Measurements from ENCODE around the gene SOX3. TPM values are rescaled to one million over a fixed set of nuclear protein-coding genes. Genes with fewer than 3 reads are reported as not detected.

SOX3 gene
- total and polyA plus RNA-seq, 2 of the 13 experiments (the other 11 are each of a cell fraction or from before 2014, with no cell fraction given): not detected

- BruUV-seq (replicated peaks): no TSS peak
- Histone ChIP-seq H4K20me1 (ENCODE audit: insufficient read depth, low read length) (no peaks in the 10 kb centered on the region), H3K4me2 (ENCODE audit: low read depth, low read length) (no peak overlapping the region), H3K36me3 (replicated peaks in 1 of 2; ENCODE audit: control insufficient read depth in 1 of 2, insufficient read depth in 2 of 2, low read length in 2 of 2) (no peaks in the 10 kb centered on the region), H3K9ac (ENCODE audit: insufficient read depth, low read depth, low read length) (no peak overlapping the region), H2AFZ (ENCODE audit: low read length) (no peak overlapping the region), H3K27me3 (ENCODE audit: control insufficient read depth in 1 of 2, insufficient read depth in 2 of 2, low read length in 2 of 2) (no peaks in the 10 kb centered on the region), H3K79me2 (ENCODE audit: insufficient read depth, low read length) (no peaks in the 10 kb centered on the region), H3K4me3 (replicated peaks in 1 of 3; ENCODE audit: insufficient read depth in 1 of 3, low read depth in 2 of 3, low read length in 3 of 3) (no peak overlapping the region), H3K27ac (ENCODE audit: extremely low read length, insufficient read depth, low read length) (no peak overlapping the region), H3K9me3 (ENCODE audit: low read length) (no peaks in the 10 kb centered on the region; the same call in 1 of the 2 replicates), H3K4me1 (ENCODE audit: insufficient read depth, low read length) (no peaks in the 10 kb centered on the region)
- CTCF ChIA-PET (ENCODE audit: low intra/inter-chr PET ratio, low total read pairs): no interaction called here
- ATAC-seq: no peak
- FAIRE-seq: no peak
- TF ChIP-seq TMF1 (CRISPR knock-in tag; IDR thresholded peaks at IDR 0.05; ENCODE audit: low read depth) (no peak), ZNF746 (CRISPR knock-in tag; IDR thresholded peaks at IDR 0.05) (no peak), ZNF547 (CRISPR knock-in tag; IDR thresholded peaks at IDR 0.05) (no peak), PAX8 (CRISPR knock-in tag; IDR thresholded peaks at IDR 0.05; ENCODE audit: borderline replicate concordance) (no peak), ZNF570 (CRISPR knock-in tag; IDR thresholded peaks at IDR 0.05; ENCODE audit: borderline replicate concordance) (no peak), FOXP1 (IDR thresholded peaks at IDR 0.05) (no peak), FOXP1 (CRISPR knock-in tag; IDR thresholded peaks at IDR 0.05) (no peak), ZNF468 (CRISPR knock-in tag; IDR thresholded peaks at IDR 0.05) (no peak), ZMYM4 (CRISPR knock-in tag; IDR thresholded peaks at IDR 0.05) (no peak), DNMT3B (CRISPR knock-in tag; conservative IDR thresholded peaks at IDR 0.05) (no peak), SRF (IDR thresholded peaks at IDR 0.05; ENCODE audit: low read depth, low read length) (no peak), CREM (IDR thresholded peaks at IDR 0.05) (no peak), CREM (CRISPR knock-in tag; IDR thresholded peaks at IDR 0.05) (no peak), NR1H2 (CRISPR knock-in tag; IDR thresholded peaks at IDR 0.05; ENCODE audit: borderline replicate concordance, low read depth) (no peak), XRCC5 (optimal IDR thresholded peaks at IDR 0.05; ENCODE audit: low read length) (no peak)
- TF ChIP-seq, protein P1, sequence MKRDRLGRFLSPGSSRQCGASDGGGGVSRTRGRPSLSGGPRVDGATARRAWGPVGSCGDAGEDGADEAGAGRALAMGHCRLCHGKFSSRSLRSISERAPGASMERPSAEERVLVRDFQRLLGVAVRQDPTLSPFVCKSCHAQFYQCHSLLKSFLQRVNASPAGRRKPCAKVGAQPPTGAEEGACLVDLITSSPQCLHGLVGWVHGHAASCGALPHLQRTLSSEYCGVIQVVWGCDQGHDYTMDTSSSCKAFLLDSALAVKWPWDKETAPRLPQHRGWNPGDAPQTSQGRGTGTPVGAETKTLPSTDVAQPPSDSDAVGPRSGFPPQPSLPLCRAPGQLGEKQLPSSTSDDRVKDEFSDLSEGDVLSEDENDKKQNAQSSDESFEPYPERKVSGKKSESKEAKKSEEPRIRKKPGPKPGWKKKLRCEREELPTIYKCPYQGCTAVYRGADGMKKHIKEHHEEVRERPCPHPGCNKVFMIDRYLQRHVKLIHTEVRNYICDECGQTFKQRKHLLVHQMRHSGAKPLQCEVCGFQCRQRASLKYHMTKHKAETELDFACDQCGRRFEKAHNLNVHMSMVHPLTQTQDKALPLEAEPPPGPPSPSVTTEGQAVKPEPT (CRISPR knock-in tag; IDR thresholded peaks at IDR 0.05; ENCODE audit: low read depth): no peak
- POLR2A ChIA-PET: no interaction called here
- in situ Hi-C loops (cut with HindIII; ENCODE audit: extremely low pct_ligation_motif_present, low pct_unique_long_range_greater_than_20kb) (no loop called here), intact Hi-C loops (cut with micrococcal nuclease; ENCODE audit: unreplicated experiment) (no loop called here)
- DNase-seq (ENCODE audit: low spot score): no peak
These were observed 24.1 kb downstream of the SOX3 start for GRCh38 chrX:140480765-140481164.
